Neural progenitor cell (in vitro differentiated cells): ENCODE data around the gene AP4M1. TPM values are rescaled to one million over a fixed set of nuclear protein-coding genes. Genes with fewer than 3 reads are reported as not detected.
A peak's percentile ranks its signal among the peaks of the same experiment; 100 is the strongest.

ENCODE experiments used
- DNase-seq: peaks from one replicate; pipeline ENCODE4 v3.0.0-alpha.2; 2016; ENCODE audit warnings: low spot score
- H2AFZ ChIP-seq: fragments of 200-600 bp; sonication (generic); replicated peaks from 2 replicates; pipeline ENCODE4 v1.6.1; 2016; ENCODE audit warnings: antibody characterized with exemption
- H3F3A ChIP-seq: fragments of 200-600 bp; sonication (generic); 2 replicates; pipeline ENCODE4 v1.6.1; 2016; ENCODE audit warnings: antibody characterized with exemption, low read depth
- H3K27ac ChIP-seq: fragments of 200-600 bp; sonication (generic); 2 replicates; pipeline ENCODE4 v1.5.1; 2016; ENCODE audit warnings: mild to moderate bottlenecking
- H3K27me3 ChIP-seq: fragments of 200-600 bp; sonication (generic); 2 replicates; pipeline ENCODE4 v1.6.1; 2016; ENCODE audit warnings: mild to moderate bottlenecking, moderate library complexity
- H3K36me3 ChIP-seq: fragments of 200-600 bp; sonication (generic); 2 replicates; pipeline ENCODE4 v1.5.1; 2016
- H3K4me1 ChIP-seq: fragments of 200-600 bp; sonication (generic); 2 replicates; pipeline ENCODE4 v1.6.1; 2016; ENCODE audit warnings: mixed run types
- H3K4me2 ChIP-seq: fragments of 200-600 bp; sonication (generic); 2 replicates; pipeline ENCODE4 v1.6.1; 2016
- H3K4me3 ChIP-seq: fragments of 200-600 bp; sonication (generic); 2 replicates; pipeline ENCODE4 v1.5.1; 2016
- H3K79me2 ChIP-seq: fragments of 200-600 bp; sonication (generic); 2 replicates; pipeline ENCODE4 v1.6.1; 2016; ENCODE audit warnings: low read depth
- H3K9ac ChIP-seq: fragments of 200-600 bp; sonication (generic); 2 replicates; pipeline ENCODE4 v1.6.1; 2016
- H3K9me3 ChIP-seq: fragments of 200-600 bp; sonication (generic); 2 replicates; pipeline ENCODE4 v1.5.1; 2016; ENCODE audit warnings: low read depth
- H4K20me1 ChIP-seq: fragments of 200-600 bp; sonication (generic); 2 replicates; pipeline ENCODE4 v1.6.1; 2016; ENCODE audit warnings: low read depth
- H3K27ac Mint-ChIP-seq: 3 replicates; pipeline ENCODE4 v1.8.0; 2021; ENCODE audit warnings: mixed read lengths
- H3K27me3 Mint-ChIP-seq: 2 replicates; pipeline ENCODE4 v1.8.0; 2022; ENCODE audit warnings: low read depth, mild to moderate bottlenecking, inconsistent platforms, moderate library complexity, mixed read lengths; ENCODE audit not compliant: insufficient read depth
- H3K36me3 Mint-ChIP-seq: 3 replicates; pipeline ENCODE4 v1.8.0; 2021; ENCODE audit warnings: mixed read lengths
- H3K4me1 Mint-ChIP-seq: 3 replicates; pipeline ENCODE4 v1.8.0; 2021; ENCODE audit warnings: mixed read lengths
- H3K4me3 Mint-ChIP-seq: 3 replicates; pipeline ENCODE4 v1.8.0; 2021; ENCODE audit warnings: mild to moderate bottlenecking, moderate library complexity, mixed read lengths
- H3K9me3 Mint-ChIP-seq: 3 replicates; pipeline ENCODE4 v1.8.0; 2020; ENCODE audit warnings: mixed read lengths
- CTCF ChIP-seq: fragments of 200-600 bp; sonication (generic); IDR thresholded peaks from 2 replicates; pipeline ENCODE4 v1.5.1; 2017; ENCODE audit warnings: antibody characterized with exemption, mild to moderate bottlenecking
- EZH2 ChIP-seq: fragments of 200-600 bp; sonication (generic); IDR thresholded peaks from 2 replicates; pipeline ENCODE4 v1.6.1; 2017; ENCODE audit warnings: antibody characterized with exemption, mild to moderate bottlenecking, moderate library complexity
- EZH2phosphoT487 ChIP-seq: fragments of 200-600 bp; sonication (generic); IDR thresholded peaks from 2 replicates; pipeline ENCODE4 v1.6.1; 2017; ENCODE audit warnings: antibody characterized with exemption
- total RNA-seq: library from RNA; depleted of rRNA; stranded (reverse); fragments of >200 nt; gene quantifications from 2 replicates; pipeline ENCODE4 v1.2.3, GENCODE V29; 2015; ENCODE audit warnings: low replicate concordance

The AP4M1 gene
- total RNA-seq, 1 donor from 2014 or later = 15.3 TPM

GRCh38 chr7:100126239-100126930, 24.9 kb downstream of the AP4M1 start:
- peak overlapping the region; percentile 48 for H3K9ac ChIP-seq
- H3K9me3 ChIP-seq = no peaks in the 10 kb centered on the region
- H3K36me3 ChIP-seq = no peaks in the 10 kb centered on the region
- Mint-ChIP-seq H3K36me3 (peaks cover 8% of the 10 kb centered on the region), H3K4me1 (peaks cover 27% of the 10 kb centered on the region), H3K9me3 (no peaks in the 10 kb centered on the region), H3K4me3 (peak overlapping the region; percentile 99), H3K27ac (peak overlapping the region; percentile 95), H3K27me3 (peaks cover 4% of the 10 kb centered on the region)
- TF ChIP-seq CTCF (no peak), EZH2phosphoT487 (no peak), EZH2 (peak; percentile 2)
- H3K27me3 ChIP-seq = peaks cover 33% of the 10 kb centered on the region
- H3F3A ChIP-seq = peaks cover 32% of the 10 kb centered on the region
- no peaks in the 10 kb centered on the region for H3K4me1 ChIP-seq
- peak overlapping the region; percentile 97 for H3K4me2 ChIP-seq
- peak overlapping the region; percentile 68 for H3K4me3 ChIP-seq
- no peaks in the 10 kb centered on the region for H4K20me1 ChIP-seq
- H3K79me2 ChIP-seq = peaks cover 15% of the 10 kb centered on the region
- peak overlapping the region; percentile 68 for H3K27ac ChIP-seq
- DNase-seq = no peak
- peak overlapping the region; percentile 74 for H2AFZ ChIP-seq

- TF ChIP-seq CTCF (no peak), EZH2 (peak; percentile 10)
- Histone ChIP-seq H3K36me3 (no peaks in the 10 kb centered on the region), H3K4me1 (no peaks in the 10 kb centered on the region), H3K27ac (peak within 1 kb of the TSS; percentile 68), H3F3A (peaks cover 37% of the 10 kb centered on the region), H3K4me3 (peak within 1 kb of the TSS; percentile 68), H2AFZ (peak within 1 kb of the TSS; percentile 74), H3K4me2 (peak within 1 kb of the TSS; percentile 97), H3K9me3 (no peaks in the 10 kb centered on the region), H3K27me3 (peaks cover 33% of the 10 kb centered on the region), H4K20me1 (no peaks in the 10 kb centered on the region), H3K79me2 (peaks cover 9% of the 10 kb centered on the region), H3K9ac (peak within 1 kb of the TSS; percentile 48)
- Mint-ChIP-seq H3K27me3 (peaks cover 4% of the 10 kb centered on the region), H3K9me3 (no peaks in the 10 kb centered on the region), H3K4me3 (peak within 1 kb of the TSS; percentile 99), H3K36me3 (peaks cover 8% of the 10 kb centered on the region), H3K4me1 (peaks cover 25% of the 10 kb centered on the region), H3K27ac (peak within 1 kb of the TSS; percentile 95)
- DNase-seq = peak; percentile 94
Measured at GRCh38 chr7:100126931-100127865, 25.8 kb downstream of the AP4M1 start, which contains the start of gene MBLAC1. MBLAC1 (plus strand) TSS chr7:100126967; CDS start chr7:100127396, 429 bp downstream.

GRCh38 chr7:100127866-100128636, 26.6 kb downstream of the AP4M1 start:
- peak overlapping the region; percentile 68 for H3K4me3 ChIP-seq
- Mint-ChIP-seq H3K9me3 (no peaks in the 10 kb centered on the region), H3K4me1 (peaks cover 28% of the 10 kb centered on the region), H3K4me3 (peak overlapping the region; percentile 85), H3K36me3 (peaks cover 5% of the 10 kb centered on the region), H3K27me3 (peaks cover 4% of the 10 kb centered on the region), H3K27ac (no peak overlapping the region)
- H3K4me2 ChIP-seq = peak overlapping the region; percentile 97
- H3F3A ChIP-seq = peaks cover 39% of the 10 kb centered on the region
- H3K27ac ChIP-seq = no peak overlapping the region
- H2AFZ ChIP-seq = peak overlapping the region; percentile 74
- no peaks in the 10 kb centered on the region for H4K20me1 ChIP-seq
- no peak for TF ChIP-seq CTCF
- TF ChIP-seq EZH2 = no peak
- TF ChIP-seq EZH2phosphoT487 = no peak
- peaks cover 33% of the 10 kb centered on the region for H3K27me3 ChIP-seq
- H3K9me3 ChIP-seq = no peaks in the 10 kb centered on the region
- H3K36me3 ChIP-seq = no peaks in the 10 kb centered on the region
- no peaks in the 10 kb centered on the region for H3K4me1 ChIP-seq
- peak overlapping the region; percentile 42 for H3K9ac ChIP-seq
- H3K79me2 ChIP-seq = peaks cover 9% of the 10 kb centered on the region
- DNase-seq = peak; percentile 66
